ENCODE results near the gene PAK6. TPM values are rescaled to one million over a fixed set of nuclear protein-coding genes. Genes with fewer than 3 reads are reported as not detected.

PAK6 gene
- polyA plus RNA-seq, 1 of the 3 experiments (the other 2 are of a cell fraction): 0.07 TPM

DNA sequence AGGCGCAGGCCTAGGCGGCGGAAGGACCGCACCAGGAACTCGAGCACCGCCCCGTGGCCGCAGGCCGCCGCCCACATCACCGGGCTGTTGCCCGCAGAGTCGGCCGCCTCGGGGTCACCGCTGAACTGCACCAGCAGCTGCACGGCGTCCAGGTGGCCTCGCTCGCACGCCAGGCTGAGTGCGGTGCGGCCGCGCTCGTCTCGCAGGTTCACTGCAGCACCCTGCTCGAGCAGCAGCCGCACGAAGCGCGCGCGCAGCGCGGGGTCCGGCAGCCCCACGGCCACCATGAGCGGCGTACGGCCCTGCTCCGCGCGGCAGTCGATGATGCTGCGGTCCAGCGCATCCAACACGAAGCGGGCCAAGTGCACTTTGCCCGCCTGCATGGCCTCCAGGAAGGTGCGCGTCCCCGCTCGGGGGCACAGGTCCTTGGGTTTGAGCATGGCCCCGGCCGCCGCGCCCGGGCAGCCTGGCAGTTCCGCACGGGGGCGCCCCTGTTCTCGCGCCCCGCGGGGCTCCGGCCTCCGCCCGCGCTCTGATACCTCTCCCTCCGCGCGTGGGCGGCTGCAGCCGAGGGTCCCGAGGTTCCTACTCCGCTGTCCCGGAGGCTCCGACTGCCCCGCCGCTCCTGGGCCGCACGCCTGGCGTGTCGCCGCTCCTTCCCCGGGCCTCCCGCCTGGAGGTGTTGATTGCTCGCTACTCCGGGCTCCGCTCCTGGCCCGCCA is 43.4 kb downstream of the PAK6 start:
- CTCF ChIA-PET: interaction anchor here (0.7 to 66.3 kb wide), 10 partner anchors 6 to 123 kb away, joined by 3 to 2194 read pairs (median 4); partner anchors contain the start of genes CCDC9B, DISP2, INAFM2 and IVD
- Histone ChIP-seq H3K9me3 (no peaks in the 10 kb centered on the region), H3K79me2 (ENCODE audit: insufficient read depth) (no peaks in the 10 kb centered on the region), H3F3A (replicated peaks; ENCODE audit: insufficient read depth) (peaks cover 13% of the 10 kb centered on the region), H3K9me2 (no peaks in the 10 kb centered on the region), H3K27ac (ENCODE audit: low read depth in 2 of 2, low read length in 1 of 2) (no peak overlapping the region), H4K20me1 (ENCODE audit: insufficient read depth) (no peaks in the 10 kb centered on the region), H3K27me3 (ENCODE audit: insufficient read depth) (peaks cover 18% of the 10 kb centered on the region), H3K9ac (no peak overlapping the region), H3K4me3 (ENCODE audit: low read depth in 2 of 2, low read length in 1 of 2) (peak overlapping the region; percentile 46; a peak in 3 of 4 replicates), H3K4me2 (peak overlapping the region; percentile 84), H2AFZ (ENCODE audit: low read depth) (peak overlapping the region; percentile 51), H3K4me1 (ENCODE audit: control insufficient read depth in 1 of 2, insufficient read depth in 2 of 2, low read depth in 1 of 2, low read length in 1 of 2) (peaks cover 10 to 22% of the 10 kb centered on the region in 2 experiments; a peak in 3 of 4 replicates), H3K36me3 (replicated peaks in 1 of 2; ENCODE audit: control insufficient read depth in 1 of 2, insufficient read depth in 2 of 2, low read length in 1 of 2) (no peaks in the 10 kb centered on the region)
- POLR2A ChIA-PET: no interaction called here
- WGBS (ENCODE audit: low lambda C conversion rate): 7% methylated on average over 3 of the region's 92 CpGs
- DNase-seq: peak; percentile 86
- TF ChIP-seq, protein P1, sequence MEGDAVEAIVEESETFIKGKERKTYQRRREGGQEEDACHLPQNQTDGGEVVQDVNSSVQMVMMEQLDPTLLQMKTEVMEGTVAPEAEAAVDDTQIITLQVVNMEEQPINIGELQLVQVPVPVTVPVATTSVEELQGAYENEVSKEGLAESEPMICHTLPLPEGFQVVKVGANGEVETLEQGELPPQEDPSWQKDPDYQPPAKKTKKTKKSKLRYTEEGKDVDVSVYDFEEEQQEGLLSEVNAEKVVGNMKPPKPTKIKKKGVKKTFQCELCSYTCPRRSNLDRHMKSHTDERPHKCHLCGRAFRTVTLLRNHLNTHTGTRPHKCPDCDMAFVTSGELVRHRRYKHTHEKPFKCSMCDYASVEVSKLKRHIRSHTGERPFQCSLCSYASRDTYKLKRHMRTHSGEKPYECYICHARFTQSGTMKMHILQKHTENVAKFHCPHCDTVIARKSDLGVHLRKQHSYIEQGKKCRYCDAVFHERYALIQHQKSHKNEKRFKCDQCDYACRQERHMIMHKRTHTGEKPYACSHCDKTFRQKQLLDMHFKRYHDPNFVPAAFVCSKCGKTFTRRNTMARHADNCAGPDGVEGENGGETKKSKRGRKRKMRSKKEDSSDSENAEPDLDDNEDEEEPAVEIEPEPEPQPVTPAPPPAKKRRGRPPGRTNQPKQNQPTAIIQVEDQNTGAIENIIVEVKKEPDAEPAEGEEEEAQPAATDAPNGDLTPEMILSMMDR (IDR thresholded peaks at IDR 0.05): peak; percentile 48
- TF ChIP-seq RCOR1 (IDR thresholded peaks at IDR 0.05; ENCODE audit: low read length) (no peak), RAD21 (IDR thresholded peaks at IDR 0.05; ENCODE audit: low read length) (no peak; the same call in 1 of the 2 replicates), MEF2A (IDR thresholded peaks at IDR 0.05; ENCODE audit: borderline replicate concordance, low read depth) (no peak), USF1 (IDR thresholded peaks at IDR 0.05; ENCODE audit: borderline replicate concordance, low read depth) (no peak)

DNA sequence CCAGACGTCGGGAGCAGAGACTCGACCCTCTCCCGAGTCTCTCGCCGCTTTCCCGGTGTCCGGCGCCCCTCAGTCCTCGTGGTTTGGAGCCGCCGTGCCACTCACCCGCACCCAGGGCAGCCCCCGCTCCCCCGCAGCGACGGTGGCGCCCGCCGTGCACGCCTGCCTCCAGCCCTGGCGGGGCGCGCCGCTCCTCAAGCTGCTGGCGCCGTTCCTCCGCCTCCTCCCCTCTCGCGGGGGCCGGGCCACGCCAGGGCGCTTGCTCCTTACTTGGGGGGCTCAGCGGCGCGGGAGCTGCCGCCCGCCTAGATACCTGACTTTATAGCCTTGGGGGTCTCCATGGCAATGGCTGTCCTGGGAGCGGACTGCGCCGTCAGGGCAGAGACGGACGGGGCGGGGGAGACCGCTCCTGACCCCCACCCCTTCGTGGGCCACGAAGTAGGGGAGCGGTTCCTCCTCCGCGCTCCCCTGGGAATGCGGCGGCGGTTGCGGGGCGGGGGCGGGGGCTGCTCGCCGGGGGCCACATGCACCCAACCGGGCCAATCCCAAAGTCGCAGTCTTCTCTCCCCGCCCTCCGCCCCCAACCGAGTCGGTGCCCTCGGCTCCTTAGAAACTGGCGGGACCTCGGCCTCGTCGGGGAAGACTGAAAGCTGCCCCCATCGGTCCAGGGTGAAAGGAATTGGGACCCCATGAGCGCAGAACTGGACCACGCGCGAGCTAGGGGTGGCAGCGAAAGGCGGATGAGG is 44.2 kb downstream of the PAK6 start, which contains the start of gene ANKRD63:
TSS of gene ANKRD63 (minus strand) at position 196 of the 746 bp plus-strand sequence. CDS start 478 bp downstream, outside the sequence.
- peak within 1 kb of the TSS; percentile 51 for H2AFZ ChIP-seq (ENCODE audit: low read depth)
- WGBS (ENCODE audit: low lambda C conversion rate): 14% methylated on average over 46 of the region's 76 CpGs
- H3F3A ChIP-seq (replicated peaks; ENCODE audit: insufficient read depth): peaks cover 13% of the 10 kb centered on the region
- H3K9me2 ChIP-seq: no peaks in the 10 kb centered on the region
- H3K79me2 ChIP-seq (ENCODE audit: insufficient read depth): no peaks in the 10 kb centered on the region
- no peak within 1 kb of the TSS for H3K27ac ChIP-seq (ENCODE audit: low read depth in 2 of 2, low read length in 1 of 2)
- POLR2A ChIA-PET: no interaction called here
- H3K4me2 ChIP-seq: peak within 1 kb of the TSS; percentile 84
- CTCF ChIA-PET: interaction anchor here (0.5 to 66.3 kb wide), 10 partner anchors 7 to 244 kb away, joined by 3 to 2194 read pairs (median 5); partner anchors contain the start of genes CCDC9B, DISP2, INAFM2 and IVD
- H3K27me3 ChIP-seq (ENCODE audit: insufficient read depth): peaks cover 18% of the 10 kb centered on the region
- no peaks in the 10 kb centered on the region for H3K9me3 ChIP-seq
- peak; percentile 81 for DNase-seq
- H4K20me1 ChIP-seq (ENCODE audit: insufficient read depth): no peaks in the 10 kb centered on the region
- peak within 1 kb of the TSS; percentile 46; a peak in 3 of 4 replicates for H3K4me3 ChIP-seq (ENCODE audit: low read depth in 2 of 2, low read length in 1 of 2)
- H3K4me1 ChIP-seq (ENCODE audit: control insufficient read depth in 1 of 2, insufficient read depth in 2 of 2, low read depth in 1 of 2, low read length in 1 of 2): peaks cover 6 to 22% of the 10 kb centered on the region in 2 experiments; a peak in 3 of 4 replicates
- no peak within 1 kb of the TSS for H3K9ac ChIP-seq
- no peaks in the 10 kb centered on the region for H3K36me3 ChIP-seq (replicated peaks in 1 of 2; ENCODE audit: control insufficient read depth in 1 of 2, insufficient read depth in 2 of 2, low read length in 1 of 2)
- TF ChIP-seq, protein P2, sequence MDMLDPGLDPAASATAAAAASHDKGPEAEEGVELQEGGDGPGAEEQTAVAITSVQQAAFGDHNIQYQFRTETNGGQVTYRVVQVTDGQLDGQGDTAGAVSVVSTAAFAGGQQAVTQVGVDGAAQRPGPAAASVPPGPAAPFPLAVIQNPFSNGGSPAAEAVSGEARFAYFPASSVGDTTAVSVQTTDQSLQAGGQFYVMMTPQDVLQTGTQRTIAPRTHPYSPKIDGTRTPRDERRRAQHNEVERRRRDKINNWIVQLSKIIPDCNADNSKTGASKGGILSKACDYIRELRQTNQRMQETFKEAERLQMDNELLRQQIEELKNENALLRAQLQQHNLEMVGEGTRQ (IDR thresholded peaks at IDR 0.05; ENCODE audit: borderline replicate concordance, low read depth, low read length): no peak
- TF ChIP-seq GABPA (IDR thresholded peaks at IDR 0.05; ENCODE audit: low read depth): no peak
- TF ChIP-seq RFX5 (IDR thresholded peaks at IDR 0.05; ENCODE audit: low read length): no peak
- TF ChIP-seq MEF2A (IDR thresholded peaks at IDR 0.05; ENCODE audit: borderline replicate concordance, low read depth): no peak
- no peak for TF ChIP-seq TCF12 (IDR thresholded peaks at IDR 0.05)
- TF ChIP-seq YY1 (IDR thresholded peaks at IDR 0.05; ENCODE audit: low read depth): no peak
- no peak for TF ChIP-seq SIN3A (IDR thresholded peaks at IDR 0.05; ENCODE audit: borderline replicate concordance, low read depth, low read length)
- no peak for TF ChIP-seq MAX (IDR thresholded peaks at IDR 0.05; ENCODE audit: low read depth)
- TF ChIP-seq CHD2 (IDR thresholded peaks at IDR 0.05; ENCODE audit: low read length, partially characterized antibody): no peak
- no peak for TF ChIP-seq NFIC (IDR thresholded peaks at IDR 0.05; ENCODE audit: borderline replicate concordance)
- no peak for TF ChIP-seq MXI1 (IDR thresholded peaks at IDR 0.05; ENCODE audit: low read depth, low read length)
- TF ChIP-seq ELF1 (IDR thresholded peaks at IDR 0.05): no peak
- no peak for TF ChIP-seq FOSL2 (IDR thresholded peaks at IDR 0.05; ENCODE audit: borderline replicate concordance, low read depth)
- no peak for TF ChIP-seq POLR2AphosphoS5 (IDR thresholded peaks at IDR 0.05; ENCODE audit: low read depth, low read length)
- TF ChIP-seq, protein P3, sequence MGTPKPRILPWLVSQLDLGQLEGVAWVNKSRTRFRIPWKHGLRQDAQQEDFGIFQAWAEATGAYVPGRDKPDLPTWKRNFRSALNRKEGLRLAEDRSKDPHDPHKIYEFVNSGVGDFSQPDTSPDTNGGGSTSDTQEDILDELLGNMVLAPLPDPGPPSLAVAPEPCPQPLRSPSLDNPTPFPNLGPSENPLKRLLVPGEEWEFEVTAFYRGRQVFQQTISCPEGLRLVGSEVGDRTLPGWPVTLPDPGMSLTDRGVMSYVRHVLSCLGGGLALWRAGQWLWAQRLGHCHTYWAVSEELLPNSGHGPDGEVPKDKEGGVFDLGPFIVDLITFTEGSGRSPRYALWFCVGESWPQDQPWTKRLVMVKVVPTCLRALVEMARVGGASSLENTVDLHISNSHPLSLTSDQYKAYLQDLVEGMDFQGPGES (IDR thresholded peaks at IDR 0.05; ENCODE audit: low read depth, low read length): no peak
- TF ChIP-seq RCOR1 (IDR thresholded peaks at IDR 0.05; ENCODE audit: low read length): no peak
- no peak for TF ChIP-seq TEAD4 (IDR thresholded peaks at IDR 0.05; ENCODE audit: borderline replicate concordance, insufficient read depth)
